HG03039 (cell line): Measurements from ENCODE around the gene OXGR1.

Experiments
- ATAC-seq: cut with Tn5 transposase; IDR thresholded peaks from one replicate; pipeline ENCODE4 v1.9.1; 2021; ENCODE audit warnings: mild to moderate bottlenecking, moderate library complexity; ENCODE audit not compliant: unreplicated experiment

Gene OXGR1

GRCh38 chr13:96966415-96967102 is 27.7 kb downstream of the OXGR1 start:
- no peak for ATAC-seq

GRCh38 chr13:96963786-96964475 is 30.3 kb downstream of the OXGR1 start:
- ATAC-seq = no peak

DNA sequence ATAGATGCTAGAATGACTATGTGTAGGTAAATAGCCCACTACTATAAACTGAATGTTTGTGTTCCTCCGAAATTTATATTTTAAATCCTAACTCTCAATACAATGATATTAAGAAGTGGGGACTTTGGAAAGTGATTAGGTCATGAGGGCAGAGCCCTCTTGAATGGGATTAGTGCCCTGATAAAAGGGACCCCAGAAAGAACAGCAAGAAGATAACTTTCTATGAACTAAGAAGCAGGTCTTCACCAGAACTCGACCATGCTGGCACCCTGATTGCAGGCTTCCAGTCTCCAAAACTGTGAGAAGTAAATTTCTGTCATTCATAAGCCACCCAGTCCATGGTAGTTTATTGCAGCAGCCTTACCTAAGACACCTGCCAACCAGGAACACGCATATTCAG is 33.9 kb downstream of the OXGR1 start:
- no peak for ATAC-seq

DNA sequence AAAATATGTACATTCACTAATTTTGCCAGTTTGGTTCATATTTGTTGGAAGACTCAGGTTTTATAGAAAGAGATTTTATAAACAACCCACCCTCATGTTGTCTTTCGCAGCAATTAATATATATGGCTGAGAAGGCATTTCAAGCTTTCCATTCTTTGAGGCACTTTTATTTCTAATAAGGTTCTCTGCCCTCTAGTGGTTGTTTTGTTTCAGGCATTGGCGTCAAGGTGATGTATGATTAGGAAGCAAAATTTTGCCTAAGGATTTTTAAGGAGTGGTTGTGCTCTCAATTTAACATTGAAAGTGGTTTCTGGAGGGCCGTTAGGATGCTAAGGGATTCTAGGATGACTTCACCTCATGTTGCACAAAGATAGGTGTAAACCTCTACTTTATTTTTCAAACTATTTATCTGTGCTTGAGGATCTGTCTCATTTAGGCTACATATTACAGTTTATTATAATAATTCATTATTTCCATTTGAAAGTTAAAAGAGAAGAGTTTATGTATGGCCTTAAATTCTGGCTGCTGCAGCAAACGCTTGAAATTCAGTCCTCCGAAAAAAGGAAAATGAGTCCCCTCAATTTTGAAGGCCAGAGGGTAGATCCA is 35.9 kb downstream of the OXGR1 start:
- peak; percentile 51 for ATAC-seq

GRCh38 chr13:96952595-96952994 is 41.7 kb downstream of the OXGR1 start:
- no peak for ATAC-seq

GRCh38 chr13:96948127-96948526 is 46.1 kb downstream of the OXGR1 start:
- no peak for ATAC-seq

DNA sequence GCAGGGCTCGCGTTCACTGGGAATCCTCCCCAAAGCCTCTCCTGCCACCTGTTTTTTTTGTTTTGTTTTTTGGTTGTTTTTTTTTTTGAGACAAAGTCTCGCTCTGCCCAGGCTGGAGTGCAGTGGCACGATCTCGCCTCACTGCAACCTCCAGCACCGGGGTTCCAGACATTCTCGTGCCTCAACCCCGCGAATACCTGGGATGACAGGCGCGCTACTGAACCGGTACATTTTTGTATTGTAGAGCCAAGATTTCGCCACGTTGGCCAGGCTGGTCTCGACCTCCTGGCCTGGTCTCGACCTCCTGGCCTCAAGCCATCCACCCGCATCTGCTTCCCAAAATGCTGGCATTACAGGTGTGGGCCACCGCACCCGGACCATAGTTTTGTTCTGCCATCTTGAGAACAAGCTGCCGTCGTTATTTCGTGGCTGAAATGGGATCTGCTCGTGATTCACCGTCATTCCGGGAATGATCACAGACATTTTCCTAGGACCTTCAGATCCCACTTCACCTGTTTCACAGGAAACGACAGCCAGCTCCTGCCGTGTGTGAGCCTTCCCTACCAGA is 46.8 kb downstream of the OXGR1 start:
- ATAC-seq = no peak

- no peak for ATAC-seq
Observed at GRCh38 chr13:96946709-96947311, 47.5 kb downstream of the OXGR1 start.

- no peak for ATAC-seq
Observed at GRCh38 chr13:96940961-96941360, 53.3 kb downstream of the OXGR1 start.

DNA sequence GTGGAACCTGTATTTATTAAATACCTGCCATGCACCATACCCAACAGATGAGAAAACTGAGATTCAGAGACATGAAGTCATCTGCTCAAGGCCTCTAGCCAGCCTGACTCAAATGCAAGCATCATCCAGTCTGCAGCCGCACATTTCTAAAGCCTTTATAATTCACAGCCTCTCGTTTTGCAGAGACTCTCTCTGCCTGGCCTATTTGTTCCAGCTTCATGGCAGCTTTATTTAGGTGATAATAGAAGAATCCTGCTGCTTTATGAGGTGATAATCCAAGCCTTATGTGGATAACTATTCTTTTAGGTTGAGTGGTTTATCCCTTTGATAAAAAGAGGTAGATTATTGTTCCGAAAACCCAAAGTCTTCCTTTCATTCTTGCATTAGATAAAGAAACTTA is 58.4 kb downstream of the OXGR1 start:
- ATAC-seq = no peak
